Loucy (cell line): ENCODE data around the gene SPINT3.

ENCODE experiments used
- H2AFZ ChIP-seq: fragments of 200-600 bp; sonication (generic); 2 replicates; pipeline ENCODE4 v1.6.0; 2016; ENCODE audit warnings: antibody characterized with exemption, mild to moderate bottlenecking, low read length, moderate library complexity
- H3F3A ChIP-seq: fragments of 200-600 bp; 2 replicates; pipeline ENCODE4 v1.6.0; 2016; ENCODE audit warnings: antibody characterized with exemption, low read depth, mild to moderate bottlenecking
- H3K27me3 ChIP-seq: fragments of 200-600 bp; sonication (generic); 2 replicates; pipeline ENCODE4 v1.6.1; 2014; ENCODE audit warnings: low read length, mild to moderate bottlenecking; ENCODE audit not compliant: insufficient read depth, poor library complexity, severe bottlenecking
- H3K36me3 ChIP-seq: fragments of 200-600 bp; sonication (generic); 2 replicates; pipeline ENCODE4 v1.6.1; 2016; ENCODE audit warnings: low read length; ENCODE audit not compliant: insufficient read depth
- H3K4me1 ChIP-seq: fragments of 200-600 bp; sonication (generic); 2 replicates; pipeline ENCODE4 v1.5.1; 2014; ENCODE audit warnings: low read length, mild to moderate bottlenecking; ENCODE audit not compliant: insufficient read depth, poor library complexity, severe bottlenecking
- H3K4me2 ChIP-seq: fragments of 200-600 bp; sonication (generic); 2 replicates; pipeline ENCODE4 v1.6.0; 2014; ENCODE audit warnings: antibody characterized with exemption, low read length, low read depth, mild to moderate bottlenecking; ENCODE audit not compliant: poor library complexity, severe bottlenecking
- H3K4me3 ChIP-seq: fragments of 200-600 bp; sonication (generic); 2 replicates; pipeline ENCODE4 v1.5.1; 2014; ENCODE audit warnings: low read length, mild to moderate bottlenecking, mixed read lengths; ENCODE audit not compliant: poor library complexity, severe bottlenecking
- H3K79me2 ChIP-seq: fragments of 200-600 bp; sonication (generic); 2 replicates; pipeline ENCODE4 v1.6.1; 2014; ENCODE audit warnings: low read length; ENCODE audit not compliant: insufficient read depth
- H3K9ac ChIP-seq: fragments of 200-600 bp; sonication (generic); 2 replicates; pipeline ENCODE4 v1.6.0; 2014; ENCODE audit warnings: mild to moderate bottlenecking, low read depth, low read length, moderate library complexity; ENCODE audit not compliant: poor library complexity, severe bottlenecking
- H3K9me2 ChIP-seq: fragments of 200-600 bp; sonication (generic); replicated peaks from 2 replicates; pipeline ENCODE4 v1.6.1; 2016; ENCODE audit warnings: low read depth, low read length, mixed read lengths
- H3K9me3 ChIP-seq: fragments of 200-600 bp; sonication (generic); 2 replicates; pipeline ENCODE4 v1.6.1; 2014; ENCODE audit warnings: mild to moderate bottlenecking, antibody characterized with exemption, low read length, low read depth; ENCODE audit not compliant: insufficient read depth
- H4K20me1 ChIP-seq: fragments of 200-600 bp; sonication (generic); 2 replicates; pipeline ENCODE4 v1.6.0; 2014; ENCODE audit warnings: antibody characterized with exemption, low read length, mild to moderate bottlenecking; ENCODE audit not compliant: insufficient read depth, poor library complexity, severe bottlenecking
- CTCF ChIP-seq: fragments of 200-600 bp; sonication (generic); conservative IDR thresholded peaks from 2 replicates; pipeline ENCODE4 v1.5.1; 2014; ENCODE audit warnings: mild to moderate bottlenecking, antibody characterized with exemption, low read length
- EZH2phosphoT487 ChIP-seq: fragments of 200-600 bp; IDR thresholded peaks from 2 replicates; pipeline ENCODE4 v1.6.1; 2018; ENCODE audit warnings: antibody characterized with exemption, mild to moderate bottlenecking, moderate library complexity, borderline replicate concordance

Gene SPINT3

GRCh38 chr20:45503403-45503802, 12.0 kb downstream of the SPINT3 start:
- H3K79me2 ChIP-seq = no peaks in the 10 kb centered on the region

DNA sequence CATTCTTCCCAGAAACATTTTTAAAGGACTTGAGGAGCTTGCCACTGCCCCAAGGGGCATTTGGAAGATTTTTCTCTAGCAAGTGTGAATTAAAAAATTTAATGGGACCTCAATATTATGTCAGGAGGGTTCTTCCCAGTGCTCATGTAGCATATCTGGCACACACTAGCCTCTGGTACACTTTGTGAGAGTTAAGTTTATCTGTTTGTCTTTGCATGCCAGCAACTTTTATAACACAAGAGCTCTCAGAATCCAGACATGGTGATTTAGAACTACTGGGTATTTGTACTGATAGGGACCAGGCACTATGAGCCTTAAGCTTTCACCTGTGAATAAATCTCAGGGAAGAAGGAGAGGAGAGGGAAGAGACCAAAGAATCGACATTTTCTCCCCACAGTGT, 12.9 kb downstream of the SPINT3 start:
- Histone ChIP-seq H3K4me1 (no peaks in the 10 kb centered on the region), H3K9me2 (no peaks in the 10 kb centered on the region), H3K9ac (no peak overlapping the region), H3K79me2 (no peaks in the 10 kb centered on the region), H3K9me3 (no peaks in the 10 kb centered on the region), H4K20me1 (no peaks in the 10 kb centered on the region), H3K4me2 (no peak overlapping the region), H3K27me3 (no peaks in the 10 kb centered on the region), H2AFZ (no peak overlapping the region), H3F3A (no peaks in the 10 kb centered on the region), H3K4me3 (no peak overlapping the region), H3K36me3 (no peaks in the 10 kb centered on the region)
- TF ChIP-seq CTCF (no peak), EZH2phosphoT487 (no peak)

More at GRCh38 chr20:45503403-45503802, 12.0 kb downstream of the SPINT3 start:
- Histone ChIP-seq H3K27me3 (no peaks in the 10 kb centered on the region), H3K36me3 (no peaks in the 10 kb centered on the region), H3K9me2 (no peaks in the 10 kb centered on the region), H4K20me1 (no peaks in the 10 kb centered on the region), H3K4me2 (no peak overlapping the region), H3K9ac (no peak overlapping the region), H2AFZ (no peak overlapping the region), H3K4me3 (no peak overlapping the region), H3F3A (no peaks in the 10 kb centered on the region), H3K9me3 (no peaks in the 10 kb centered on the region), H3K4me1 (no peaks in the 10 kb centered on the region)
- TF ChIP-seq CTCF (no peak), EZH2phosphoT487 (no peak)

GRCh38 chr20:45501600-45501999, 13.8 kb downstream of the SPINT3 start:
- TF ChIP-seq CTCF (no peak), EZH2phosphoT487 (no peak)
- Histone ChIP-seq H3K9me3 (no peaks in the 10 kb centered on the region), H2AFZ (no peak overlapping the region), H3F3A (no peaks in the 10 kb centered on the region), H3K4me2 (no peak overlapping the region), H3K4me1 (no peaks in the 10 kb centered on the region), H3K9me2 (no peaks in the 10 kb centered on the region), H3K4me3 (no peak overlapping the region), H3K36me3 (no peaks in the 10 kb centered on the region), H3K27me3 (no peaks in the 10 kb centered on the region), H3K79me2 (no peaks in the 10 kb centered on the region), H4K20me1 (no peaks in the 10 kb centered on the region), H3K9ac (no peak overlapping the region)
